GM12878 (cell line): ENCODE data around the gene ABCC3. TPM values are rescaled to one million over a fixed set of nuclear protein-coding genes. Genes with fewer than 3 reads are reported as not detected.

Experiments
- ATAC-seq: fragments of 200-7000 bp; cut with Tn5 transposase; 3 replicates; pipeline ENCODE4 v1.9.1; 2020; ENCODE audit warnings: mild to moderate bottlenecking, moderate library complexity
- BruUV-seq: library from RNA; stranded (reverse); fragments of 400-500 nt; replicated peaks from 2 replicates; lab custom pipeline; 2021; lab: Mats Ljungman, UMichigan
- CTCF ChIA-PET: fragments of 300-600 bp; sonication (Branson Sonifier 250); formaldehyde crosslinking; extraction: SDS; loops from one replicate; lab custom pipeline; 2021; ENCODE audit warnings: inconsistent platforms; lab: Yijun Ruan, JAX
- POLR2A ChIA-PET: fragments of 350-600 bp; formaldehyde crosslinking; extraction: SDS; loops from one replicate; lab custom pipeline; 2021; ENCODE audit warnings: inconsistent platforms; lab: Charles Lee
- RAD21 ChIA-PET: fragments of 300-600 bp; sonication (Branson Sonifier 250); formaldehyde crosslinking; loops from one replicate; lab custom pipeline; 2023; ENCODE audit warnings: antibody characterized with exemption; ENCODE audit not compliant: unreplicated experiment; lab: Charles Lee
- SMC1A ChIA-PET: fragments of 300-600 bp; sonication (Branson Sonifier 250); formaldehyde crosslinking; loops from one replicate; lab custom pipeline; 2023; ENCODE audit not compliant: unreplicated experiment, uncharacterized antibody; lab: Charles Lee
- DNase-seq: peaks from one replicate; pipeline ENCODE4 v3.0.0-alpha.2; 2011; ENCODE audit warnings: low read depth, low spot score
- FAIRE-seq: peaks from 3 replicates; lab custom pipeline; 2011; peaks lifted over from hg19 to GRCh38; lab: Jason Lieb, UNC
- H2AFZ ChIP-seq: 2 replicates; pipeline ENCODE4 v1.6.0; 2011; ENCODE audit warnings: low read depth, low read length, control low read depth; ENCODE audit not compliant: control insufficient read depth
- H3K27ac ChIP-seq: 2 replicates; pipeline ENCODE4 v1.5.1; 2011; ENCODE audit warnings: control low read depth; ENCODE audit not compliant: control insufficient read depth, insufficient read depth
- H3K27me3 ChIP-seq, 2 experiments: replicated peaks in 1 of 2; 2 replicates each; pipeline versions ENCODE4 v1.6.0 to v1.6.1; 2011; ENCODE audit warnings: low read length in 1 of 2; ENCODE audit not compliant: control insufficient read depth in 2 of 2, insufficient read depth in 2 of 2
- H3K36me3 ChIP-seq, 2 experiments: 2 replicates each; pipeline ENCODE4 v1.5.1; 2011; ENCODE audit warnings: low read length in 1 of 2; ENCODE audit not compliant: control insufficient read depth in 2 of 2, insufficient read depth in 2 of 2
- H3K4me1 ChIP-seq: 2 replicates; pipeline ENCODE4 v1.6.1; 2011; ENCODE audit warnings: mild to moderate bottlenecking, low read length, moderate library complexity, mixed read lengths; ENCODE audit not compliant: control insufficient read depth, insufficient read depth
- H3K4me2 ChIP-seq: 2 replicates; pipeline ENCODE4 v1.6.0; 2011; ENCODE audit warnings: control low read depth; ENCODE audit not compliant: control insufficient read depth, insufficient read depth
- H3K4me3 ChIP-seq: fragments of 200-600 bp; sonication (generic); 2 replicates; pipeline ENCODE4 v1.5.1; 2016
- H3K79me2 ChIP-seq: 2 replicates; pipeline ENCODE4 v1.6.0; 2011; ENCODE audit warnings: low read length; ENCODE audit not compliant: control insufficient read depth, insufficient read depth
- H3K9ac ChIP-seq: 2 replicates; pipeline ENCODE4 v1.8.0; 2011; ENCODE audit warnings: low read length, control low read depth, mixed read lengths; ENCODE audit not compliant: control insufficient read depth, insufficient read depth
- H3K9me3 ChIP-seq: replicated peaks from 3 replicates; pipeline ENCODE4 v1.5.1; 2011; ENCODE audit warnings: mild to moderate bottlenecking, low read length; ENCODE audit not compliant: control insufficient read depth, insufficient read depth
- H4K20me1 ChIP-seq: 2 replicates; pipeline ENCODE4 v1.6.0; 2011; ENCODE audit not compliant: control insufficient read depth, insufficient read depth
- CEBPZ ChIP-seq: fragments of 150-350 bp; IDR thresholded peaks from 2 replicates; pipeline ENCODE4 v1.6.1; 2016; ENCODE audit warnings: low read depth, low read length
- CREM ChIP-seq: IDR thresholded peaks from 2 replicates; pipeline ENCODE4 v1.6.1; 2014; ENCODE audit warnings: antibody characterized with exemption, low read depth
- EZH2 ChIP-seq: IDR thresholded peaks from 2 replicates; pipeline ENCODE4 v1.6.1; 2012; ENCODE audit warnings: low read depth, mild to moderate bottlenecking, control low read depth, inconsistent platforms, low read length, borderline replicate concordance; ENCODE audit not compliant: control insufficient read depth
- HDAC6 ChIP-seq: fragments of 200-600 bp; sonication (generic); IDR thresholded peaks from one replicate; pipeline ENCODE4 v1.8.0; 2017; ENCODE audit warnings: antibody characterized with exemption; ENCODE audit not compliant: unreplicated experiment
- NRF1 ChIP-seq: conservative IDR thresholded peaks from 2 replicates; pipeline ENCODE4 v1.6.1; 2011; ENCODE audit warnings: mild to moderate bottlenecking, low read depth, low read length, improper control_type of control experiment
- RAD21 ChIP-seq: IDR thresholded peaks from 2 replicates; pipeline ENCODE4 v1.6.1; 2011; ENCODE audit warnings: mild to moderate bottlenecking, low read depth, low read length, moderate library complexity; ENCODE audit not compliant: insufficient read depth
- SREBF2 ChIP-seq: IDR thresholded peaks from 2 replicates; pipeline ENCODE4 v1.6.1; 2012; ENCODE audit warnings: mild to moderate bottlenecking, low read length
- ZNF24 ChIP-seq: fragments of 450-650 bp; IDR thresholded peaks from 2 replicates; pipeline ENCODE4 v1.6.1; 2017; ENCODE audit warnings: antibody characterized with exemption, mild to moderate bottlenecking
- WGBS: methylation state at CpG from one replicate; pipeline ENCODE4 v1.1.6; 2016; ENCODE audit warnings: low lambda C conversion rate; ENCODE audit not compliant: insufficient replicate concordance, insufficient coverage; ENCODE audit errors: missing lambda C conversion rate; 5-methylcytosine and 5-hydroxymethylcytosine counted together
- in situ Hi-C: fragments of 300-500 bp; cut with MboI; formaldehyde crosslinking; loops from 9 replicates; pipeline ENCODE4 v1.14.3; 2018; ENCODE audit warnings: mixed read lengths
- intact Hi-C: fragments of 100-400 bp; cut with micrococcal nuclease; formaldehyde crosslinking; loops from one replicate; pipeline ENCODE4 v1.14.2; 2022; ENCODE audit not compliant: unreplicated experiment
- polyA plus RNA-seq, 11 experiments: library from polyadenylated mRNA; depleted of rRNA in 4 of 11; unstranded in 6 of 11; stranded (reverse) in 5 of 11; fragments of >200 nt; fragmentation: Nextera tagmentation in 4 of 11; fragmentation: Illumina TruSeq in 1 of 11; extraction: Ambion mirVana in 4 of 11; extraction: Trizol in 1 of 11; gene quantifications; 1 replicate in 1 of 11; 2 replicates in 10 of 11; pipeline versions ENCODE4 v1.2.1 to v1.2.3, GENCODE V29; 2011 to 2016; ENCODE audit warnings: inconsistent platforms in 2 of 11, missing spikeins in 2 of 11, low read depth in 1 of 11
- total RNA-seq, 4 experiments: library from RNA; depleted of rRNA in 3 of 4; stranded (reverse); fragments of >200 nt in 3 of 4; fragmentation: Illumina TruSeq in 1 of 4; extraction: Trizol in 1 of 4; gene quantifications; 2 replicates each; pipeline versions ENCODE4 v1.2.1 to v1.2.3, GENCODE V29; 2013 to 2021
- TF ChIP-seq, protein P1 (sequence below): IDR thresholded peaks from 2 replicates; pipeline ENCODE4 v1.6.1; 2011; ENCODE audit warnings: mild to moderate bottlenecking, low read depth, low read length, moderate library complexity; ENCODE audit not compliant: insufficient replicate concordance
- TF ChIP-seq, protein P2 (sequence below): IDR thresholded peaks from 2 replicates; pipeline ENCODE4 v1.6.1; 2011; ENCODE audit warnings: borderline replicate concordance, low read depth, mild to moderate bottlenecking, moderate library complexity, low read length; ENCODE audit not compliant: insufficient read depth, poor library complexity, severe bottlenecking

Gene ABCC3
- total and polyA plus RNA-seq, 10 of the 15 experiments (the other 5 are each of a cell fraction or from before 2014, with no cell fraction given): 0.21 to 2.3 (median 0.71) TPM; not detected in 6

DNA sequence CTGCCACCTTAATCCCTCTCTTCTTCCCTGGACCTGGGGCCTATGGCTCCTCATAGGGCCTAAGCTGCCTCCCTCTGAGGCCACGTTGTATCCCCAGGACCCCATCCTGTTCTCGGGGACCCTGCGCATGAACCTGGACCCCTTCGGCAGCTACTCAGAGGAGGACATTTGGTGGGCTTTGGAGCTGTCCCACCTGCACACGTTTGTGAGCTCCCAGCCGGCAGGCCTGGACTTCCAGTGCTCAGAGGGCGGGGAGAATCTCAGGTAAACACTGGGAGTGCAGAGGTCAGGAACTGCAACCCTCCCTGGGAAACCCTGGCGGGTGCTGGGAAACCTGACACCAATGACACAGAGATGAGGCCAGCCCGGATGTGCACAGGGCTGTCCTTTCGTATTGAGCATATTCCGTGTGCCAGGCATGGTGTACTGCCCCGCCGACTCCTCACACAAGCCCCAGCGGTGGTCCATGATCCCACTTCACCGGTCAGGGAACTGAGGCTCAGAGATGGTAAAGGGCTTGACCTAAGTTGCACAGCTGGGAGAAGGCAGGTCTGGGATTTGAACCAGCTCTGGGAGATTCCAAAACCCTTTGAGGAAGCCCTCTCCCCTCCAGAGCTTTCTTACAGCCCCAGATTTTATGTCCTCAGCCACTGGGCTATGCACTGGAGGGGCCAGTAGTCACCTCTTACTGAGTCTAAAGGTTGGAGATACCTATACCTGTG lies 50.1 kb downstream of the ABCC3 start:
- no peaks in the 10 kb centered on the region for H3K36me3 ChIP-seq
- SMC1A ChIA-PET: no interaction called here
- no peak overlapping the region for H3K27ac ChIP-seq
- H4K20me1 ChIP-seq: no peaks in the 10 kb centered on the region
- in situ Hi-C loops: no loop called here
- CTCF ChIA-PET: interaction anchor here (0.6 to 2.5 kb wide), 4 partner anchors 8 to 55 kb away, joined by 3 to 7 read pairs (median 3); no protein-coding TSS in a partner anchor
- H3K79me2 ChIP-seq: no peaks in the 10 kb centered on the region
- no peak overlapping the region for H3K4me2 ChIP-seq
- no peak for DNase-seq
- H3K9me3 ChIP-seq: no peaks in the 10 kb centered on the region
- no peaks in the 10 kb centered on the region; a peak in 1 of 4 replicates for H3K27me3 ChIP-seq
- no peak for ATAC-seq
- intact Hi-C loops: no loop called here
- H3K9ac ChIP-seq: no peak overlapping the region
- BruUV-seq: no TSS peak
- POLR2A ChIA-PET: interaction anchor here (0.6 kb wide), 1 partner anchor 1431 kb away, joined by 3 read pairs; no protein-coding TSS in a partner anchor
- H3K4me3 ChIP-seq: no peak overlapping the region
- FAIRE-seq: no peak
- H3K4me1 ChIP-seq: no peaks in the 10 kb centered on the region
- RAD21 ChIA-PET: no interaction called here
- no peak overlapping the region for H2AFZ ChIP-seq
- 57% methylated on average over 14 of the region's 15 CpGs for WGBS
- TF ChIP-seq CREM (no peak), RAD21 (no peak), CEBPZ (no peak), SREBF2 (no peak), ZNF24 (no peak), HDAC6 (no peak), NRF1 (no peak), EZH2 (no peak)
- TF ChIP-seq, protein P1, sequence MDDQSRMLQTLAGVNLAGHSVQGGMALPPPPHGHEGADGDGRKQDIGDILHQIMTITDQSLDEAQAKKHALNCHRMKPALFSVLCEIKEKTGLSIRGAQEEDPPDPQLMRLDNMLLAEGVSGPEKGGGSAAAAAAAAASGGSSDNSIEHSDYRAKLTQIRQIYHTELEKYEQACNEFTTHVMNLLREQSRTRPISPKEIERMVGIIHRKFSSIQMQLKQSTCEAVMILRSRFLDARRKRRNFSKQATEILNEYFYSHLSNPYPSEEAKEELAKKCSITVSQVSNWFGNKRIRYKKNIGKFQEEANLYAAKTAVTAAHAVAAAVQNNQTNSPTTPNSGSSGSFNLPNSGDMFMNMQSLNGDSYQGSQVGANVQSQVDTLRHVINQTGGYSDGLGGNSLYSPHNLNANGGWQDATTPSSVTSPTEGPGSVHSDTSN: no peak
- TF ChIP-seq, protein P2, sequence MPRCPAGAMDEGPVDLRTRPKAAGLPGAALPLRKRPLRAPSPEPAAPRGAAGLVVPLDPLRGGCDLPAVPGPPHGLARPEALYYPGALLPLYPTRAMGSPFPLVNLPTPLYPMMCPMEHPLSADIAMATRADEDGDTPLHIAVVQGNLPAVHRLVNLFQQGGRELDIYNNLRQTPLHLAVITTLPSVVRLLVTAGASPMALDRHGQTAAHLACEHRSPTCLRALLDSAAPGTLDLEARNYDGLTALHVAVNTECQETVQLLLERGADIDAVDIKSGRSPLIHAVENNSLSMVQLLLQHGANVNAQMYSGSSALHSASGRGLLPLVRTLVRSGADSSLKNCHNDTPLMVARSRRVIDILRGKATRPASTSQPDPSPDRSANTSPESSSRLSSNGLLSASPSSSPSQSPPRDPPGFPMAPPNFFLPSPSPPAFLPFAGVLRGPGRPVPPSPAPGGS: no peak
